ENCODE data around the gene STK32B. TPM values are rescaled to one million over a fixed set of nuclear protein-coding genes. Genes with fewer than 3 reads are reported as not detected.

Gene STK32B
- total and polyA plus RNA-seq, 2 of the 8 experiments (the other 6 are each of a cell fraction or from before 2014, with no cell fraction given) = 2.3 to 2.5 TPM

DNA sequence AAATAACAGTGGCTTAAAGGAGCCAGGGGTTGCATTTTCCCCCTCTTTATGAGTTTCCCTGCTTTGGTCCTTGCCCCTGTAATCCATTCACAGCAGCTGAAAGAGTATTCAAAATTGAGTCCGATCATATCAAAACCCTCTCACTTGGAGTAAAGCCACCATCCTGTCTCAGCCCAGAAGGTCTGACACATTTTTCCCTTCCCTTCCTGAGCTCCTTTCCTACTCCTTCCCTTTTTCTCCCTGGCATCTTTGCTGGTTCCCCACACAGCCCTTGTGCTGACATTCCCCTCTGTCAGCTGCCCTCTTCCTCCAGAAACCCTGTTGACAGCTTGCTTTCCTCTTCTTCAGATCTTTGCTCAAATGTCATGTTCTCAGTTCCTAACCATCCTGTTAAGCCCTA is 361.5 kb downstream of the STK32B start (continued):
- no peak for TF ChIP-seq YY1 (IDR thresholded peaks at IDR 0.05; ENCODE audit: low read depth, low read length)
- TF ChIP-seq EP300 (IDR thresholded peaks at IDR 0.05; ENCODE audit: borderline replicate concordance in 1 of 2, low read depth in 2 of 2, low read length in 2 of 2) = no peak
- no peak for TF ChIP-seq KDM1A (IDR thresholded peaks at IDR 0.05; ENCODE audit: borderline replicate concordance, low read length)
- no peak for TF ChIP-seq CHD2 (IDR thresholded peaks at IDR 0.05; ENCODE audit: low read length)
- no peak for TF ChIP-seq POLR2A (IDR thresholded peaks at IDR 0.05; ENCODE audit: control extremely low read depth in 1 of 2, low read depth in 2 of 2, low read length in 2 of 2)
- TF ChIP-seq SP1 (IDR thresholded peaks at IDR 0.05; ENCODE audit: low read depth, low read length) = no peak
- TF ChIP-seq NRF1 (IDR thresholded peaks at IDR 0.05; ENCODE audit: low read depth, low read length) = no peak

Data from H1 (cell line).